Bronchial epithelial cell (primary cell): Measurements from ENCODE around the gene MCM3AP. TPM values are rescaled to one million over a fixed set of nuclear protein-coding genes. Genes with fewer than 3 reads are reported as not detected.

Experiments used
- DNase-seq: peaks from one replicate; pipeline ENCODE4 v3.0.0-alpha.2; 2010; ENCODE audit warnings: low read depth
- FAIRE-seq: peaks from 2 replicates; lab custom pipeline; 2011; peaks lifted over from hg19 to GRCh38; lab: Jason Lieb, UNC
- H3K27me3 ChIP-seq: 2 replicates; pipeline ENCODE4 v1.5.1; 2011; ENCODE audit warnings: low read length; ENCODE audit not compliant: control insufficient read depth, insufficient read depth
- H3K36me3 ChIP-seq: 2 replicates; pipeline ENCODE4 v1.5.1; 2011; ENCODE audit warnings: low read length; ENCODE audit not compliant: control insufficient read depth, insufficient read depth
- H3K4me3 ChIP-seq: 2 replicates; pipeline ENCODE4 v1.5.1; 2011; ENCODE audit warnings: mild to moderate bottlenecking, low read depth, low read length, control low read depth
- CTCF ChIP-seq: IDR thresholded peaks from 2 replicates; pipeline ENCODE4 v1.5.1; 2011; ENCODE audit warnings: mild to moderate bottlenecking, moderate library complexity, low read length, control low read depth, inconsistent platforms; ENCODE audit not compliant: insufficient read depth, severe bottlenecking
- total RNA-seq: library from RNA; depleted of rRNA; stranded (reverse); fragments of >200 nt; gene quantifications from 2 replicates; pipeline ENCODE4 v1.2.1, GENCODE V29; 2014

MCM3AP gene
- total RNA-seq, 1 donor from 2014 or later, result 70.8 TPM

- Histone ChIP-seq H3K4me3 (no peak overlapping the region), H3K36me3 (peaks cover 36% of the 10 kb centered on the region), H3K27me3 (no peaks in the 10 kb centered on the region)
- FAIRE-seq (no peak), DNase-seq (no peak)
- no peak for TF ChIP-seq CTCF
These were observed 78.1 kb downstream of the MCM3AP start for GRCh38 chr21:46207006-46207919.

- no peaks in the 10 kb centered on the region for H3K27me3 ChIP-seq
- H3K36me3 ChIP-seq, result peaks cover 32% of the 10 kb centered on the region
- FAIRE-seq, result no peak
- H3K4me3 ChIP-seq, result no peak overlapping the region
- no peak for DNase-seq
- TF ChIP-seq CTCF, result no peak
These were observed 79.0 kb downstream of the MCM3AP start for GRCh38 chr21:46206163-46207005.

- no peak overlapping the region for H3K4me3 ChIP-seq
- H3K36me3 ChIP-seq, result peaks cover 31% of the 10 kb centered on the region
- no peak for TF ChIP-seq CTCF
- DNase-seq (no peak), FAIRE-seq (no peak)
- no peaks in the 10 kb centered on the region for H3K27me3 ChIP-seq
These were observed 79.6 kb downstream of the MCM3AP start for GRCh38 chr21:46205766-46206162.

GRCh38 chr21:46205166-46205565 is 80.2 kb downstream of the MCM3AP start:
- Histone ChIP-seq H3K27me3 (no peaks in the 10 kb centered on the region), H3K4me3 (no peak overlapping the region), H3K36me3 (peaks cover 29% of the 10 kb centered on the region)
- no peak for FAIRE-seq
- no peak for DNase-seq
- no peak for TF ChIP-seq CTCF

- H3K36me3 ChIP-seq, result peaks cover 24% of the 10 kb centered on the region
- no peaks in the 10 kb centered on the region for H3K27me3 ChIP-seq
- DNase-seq (no peak), FAIRE-seq (no peak)
- H3K4me3 ChIP-seq, result no peak overlapping the region
- no peak for TF ChIP-seq CTCF
These were observed 82.2 kb downstream of the MCM3AP start for GRCh38 chr21:46203203-46203600.
